HCT116 (cell line): ENCODE data around the gene ARHGAP10. TPM values are rescaled to one million over a fixed set of nuclear protein-coding genes. Genes with fewer than 3 reads are reported as not detected.

Experiments
- ATAC-seq: fragments of 200-7000 bp; cut with Tn5 transposase; 2 replicates; pipeline ENCODE4 v1.9.1; 2020; ENCODE audit warnings: mild to moderate bottlenecking, moderate library complexity
- BruUV-seq: library from RNA; stranded (reverse); fragments of 400-500 nt; replicated peaks from 2 replicates; lab custom pipeline; 2021; lab: Mats Ljungman, UMichigan
- CTCF ChIA-PET: fragments of 300-600 bp; sonication (Branson Sonifier 250); formaldehyde crosslinking; loops from one replicate; lab custom pipeline; 2021; ENCODE audit warnings: antibody characterized with exemption; lab: Charles Lee
- POLR2A ChIA-PET: fragments of 300-600, 350-600 bp; sonication (Branson Sonifier 250); formaldehyde crosslinking; loops from one replicate; lab custom pipeline; 2021; ENCODE audit warnings: antibody characterized with exemption; lab: Charles Lee
- RAD21 ChIA-PET, 2 experiments: fragments of 300-600 bp; sonication (Branson Sonifier 250); formaldehyde crosslinking; loops; one replicate each; lab custom pipeline; 2023; ENCODE audit warnings: low total read pairs in 2 of 2; ENCODE audit not compliant: uncharacterized antibody in 2 of 2, unreplicated experiment in 2 of 2, low non-redundant PET in 1 of 2; lab: Charles Lee
- DNase-seq: peaks from one replicate; pipeline ENCODE4 v3.0.0-alpha.2; 2010; ENCODE audit warnings: low read depth, low spot score
- H2AFZ ChIP-seq: fragments of 200-600 bp; shearing (Covaris generic), sonication (generic); 2 replicates; pipeline ENCODE4 v1.6.1; 2017; ENCODE audit warnings: low read depth, mixed run types, mixed read lengths, antibody characterized with exemption, low read length; ENCODE audit not compliant: poor library complexity, severe bottlenecking
- H3K27ac ChIP-seq: 2 replicates; pipeline ENCODE4 v1.5.1; 2012; ENCODE audit warnings: low read depth, low read length
- H3K27me3 ChIP-seq: fragments of 200-600 bp; sonication (generic); 2 replicates; pipeline ENCODE4 v1.6.1; 2016; ENCODE audit warnings: mixed run types, low read length, mixed read lengths; ENCODE audit not compliant: insufficient read depth
- H3K36me3 ChIP-seq, 2 experiments: fragments of 200-500 bp in 1 of 2; fragments of 200-600 bp in 1 of 2; sonication (Bioruptor generic) in 1 of 2; sonication (generic) in 1 of 2; 2 replicates each; pipeline versions ENCODE4 v1.5.1 to v1.6.1; 2014 to 2016; ENCODE audit warnings: low read length in 2 of 2, inconsistent platforms in 1 of 2, mixed read lengths in 1 of 2, mixed run types in 1 of 2; ENCODE audit not compliant: insufficient read depth in 2 of 2, control insufficient read depth in 1 of 2
- H3K4me1 ChIP-seq, 2 experiments: fragments of 200-600 bp in 1 of 2; sonication (generic) in 1 of 2; 2 replicates each; pipeline versions ENCODE4 v1.5.1 to v1.6.1; 2012 to 2017; ENCODE audit warnings: low read length in 2 of 2, inconsistent platforms in 1 of 2, mild to moderate bottlenecking in 1 of 2, mixed read lengths in 1 of 2, mixed run types in 1 of 2, moderate library complexity in 1 of 2; ENCODE audit not compliant: insufficient read depth in 2 of 2, control insufficient read depth in 1 of 2
- H3K4me2 ChIP-seq: fragments of 200-600 bp; sonication (generic); 2 replicates; pipeline ENCODE4 v1.6.1; 2017; ENCODE audit warnings: mixed run types, low read length, mixed read lengths
- H3K4me3 ChIP-seq, 2 experiments: fragments of 200-600 bp in 1 of 2; sonication (generic) in 1 of 2; replicated peaks in 1 of 2; 2 replicates each; pipeline ENCODE4 v1.5.1; 2011 to 2016; ENCODE audit warnings: low read length in 2 of 2, control low read depth in 1 of 2, low read depth in 1 of 2, mild to moderate bottlenecking in 1 of 2, mixed read lengths in 1 of 2, mixed run types in 1 of 2
- H3K79me2 ChIP-seq: fragments of 200-600 bp; sonication (generic); 2 replicates; pipeline ENCODE4 v1.6.1; 2017; ENCODE audit warnings: mild to moderate bottlenecking, mixed run types, low read length, moderate library complexity, mixed read lengths; ENCODE audit not compliant: insufficient read depth
- H3K9ac ChIP-seq: fragments of 200-600 bp; sonication (generic); 2 replicates; pipeline ENCODE4 v1.6.1; 2016; ENCODE audit warnings: low read length, mixed read lengths
- H3K9me2 ChIP-seq: fragments of 200-600 bp; sonication (generic), shearing (Covaris generic); 2 replicates; pipeline ENCODE4 v1.6.1; 2017; ENCODE audit warnings: mixed run types, mild to moderate bottlenecking, moderate library complexity; ENCODE audit not compliant: insufficient read depth
- H3K9me3 ChIP-seq, 2 experiments: fragments of 200-500 bp in 1 of 2; fragments of 200-600 bp in 1 of 2; sonication (Bioruptor generic) in 1 of 2; sonication (generic) in 1 of 2; 2 replicates each; pipeline ENCODE4 v1.6.1; 2014 to 2017; ENCODE audit warnings: low read length in 2 of 2, mixed read lengths in 2 of 2, inconsistent platforms in 1 of 2, low read depth in 1 of 2, mild to moderate bottlenecking in 1 of 2, mixed run types in 1 of 2, moderate library complexity in 1 of 2; ENCODE audit not compliant: control insufficient read depth in 1 of 2, insufficient read depth in 1 of 2
- H4K20me1 ChIP-seq: fragments of 200-600 bp; sonication (generic), shearing (Covaris generic); 2 replicates; pipeline ENCODE4 v1.6.1; 2017; ENCODE audit warnings: mixed run types, mild to moderate bottlenecking, moderate library complexity; ENCODE audit not compliant: insufficient read depth
- CEBPB ChIP-seq: IDR thresholded peaks from 2 replicates; pipeline ENCODE4 v1.6.1; 2012; ENCODE audit warnings: low read depth
- EZH2 ChIP-seq: fragments of 200-600 bp; sonication (generic); IDR thresholded peaks from 2 replicates; pipeline ENCODE4 v1.6.1; 2017; ENCODE audit warnings: antibody characterized with exemption, mixed run types
- EZH2phosphoT487 ChIP-seq: fragments of 200-600 bp; IDR thresholded peaks from 2 replicates; pipeline ENCODE4 v1.6.1; 2018; ENCODE audit warnings: antibody characterized with exemption, borderline replicate concordance
- POLR2AphosphoS5 ChIP-seq: IDR thresholded peaks from 2 replicates; pipeline ENCODE4 v1.6.1; 2011; ENCODE audit warnings: mild to moderate bottlenecking, low read depth, low read length, moderate library complexity
- SIN3A ChIP-seq: IDR thresholded peaks from 2 replicates; pipeline ENCODE4 v1.6.1; 2012; ENCODE audit warnings: low read depth
- SP1 ChIP-seq: IDR thresholded peaks from 2 replicates; pipeline ENCODE4 v1.6.1; 2012; ENCODE audit warnings: low read depth
- SRF ChIP-seq: IDR thresholded peaks from 2 replicates; pipeline ENCODE4 v1.6.1; 2012; ENCODE audit warnings: low read depth
- TCF7L2 ChIP-seq: IDR thresholded peaks from 2 replicates; pipeline ENCODE4 v1.7.0; 2011; ENCODE audit warnings: borderline replicate concordance, inconsistent platforms; ENCODE audit not compliant: insufficient read depth, insufficient read length; ENCODE audit errors: extremely low read depth
- YY1 ChIP-seq: IDR thresholded peaks from 2 replicates; pipeline ENCODE4 v1.6.1; 2011; ENCODE audit warnings: low read length, low read depth, moderate library complexity, mild to moderate bottlenecking; ENCODE audit not compliant: insufficient replicate concordance; ENCODE audit errors: extremely low read depth
- ZFX ChIP-seq: fragments of 450-650 bp; IDR thresholded peaks from 2 replicates; pipeline ENCODE4 v1.6.1; 2017
- intact Hi-C: fragments of 100-400 bp; cut with micrococcal nuclease; formaldehyde crosslinking; loops from 2 replicates; pipeline ENCODE4 v1.10.0; 2022
- total RNA-seq: library from RNA; stranded (reverse); gene quantifications from one replicate; pipeline ENCODE4 v1.2.1, GENCODE V29; 2021; ENCODE audit not compliant: unreplicated experiment
- TF ChIP-seq, protein P1 (sequence below): IDR thresholded peaks from 2 replicates; pipeline ENCODE4 v1.6.1; 2011; ENCODE audit warnings: mild to moderate bottlenecking, low read length, moderate library complexity; ENCODE audit not compliant: insufficient replicate concordance; ENCODE audit errors: extremely low read depth
- TF ChIP-seq, protein P2 (sequence below): IDR thresholded peaks from 2 replicates; pipeline ENCODE4 v1.6.1; 2012
- TF ChIP-seq, protein P3 (sequence below), 3 experiments: fragments of 200-600 bp in 1 of 3; sonication (generic) in 1 of 3; IDR thresholded peaks in 2 of 3; conservative IDR thresholded peaks in 1 of 3; 2 replicates each; pipeline ENCODE4 v1.5.1; 2012 to 2017; ENCODE audit warnings: low read depth in 2 of 3, low read length in 2 of 3, antibody characterized with exemption in 1 of 3, borderline replicate concordance in 1 of 3, control low read depth in 1 of 3, mild to moderate bottlenecking in 1 of 3, mixed read lengths in 1 of 3, mixed run types in 1 of 3, moderate library complexity in 1 of 3; ENCODE audit not compliant: insufficient read depth in 1 of 3
- TF ChIP-seq, protein P4 (sequence below): IDR thresholded peaks from 2 replicates; pipeline ENCODE4 v1.6.1; 2012; ENCODE audit warnings: low read depth

The ARHGAP10 gene
- total RNA-seq, 1 experiment from 2014 or later, result 24.7 TPM

DNA sequence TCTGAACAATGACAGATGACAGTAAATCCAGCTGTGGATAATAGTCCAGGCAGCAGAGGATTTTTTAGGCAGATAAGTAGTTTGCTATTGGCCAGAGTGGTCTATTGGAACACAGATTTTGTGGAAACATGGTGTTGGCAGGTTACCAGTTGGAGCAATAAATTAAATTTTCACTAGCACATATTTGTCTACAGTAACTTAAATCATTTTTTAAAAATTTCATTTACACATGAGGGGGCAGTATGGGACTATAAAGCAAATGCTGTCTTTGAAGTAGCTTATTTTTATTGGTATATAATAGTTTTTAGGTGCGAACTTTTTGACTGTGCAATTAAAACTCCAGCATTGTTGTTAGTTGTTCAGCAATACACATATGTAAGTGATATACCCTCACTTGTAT is 289.8 kb downstream of the ARHGAP10 start:
- Histone ChIP-seq H3K9me3 (no peaks in the 10 kb centered on the region), H3K79me2 (no peaks in the 10 kb centered on the region), H3K4me2 (no peak overlapping the region), H3K9me2 (no peaks in the 10 kb centered on the region), H3K4me3 (no peak overlapping the region), H3K4me1 (no peaks in the 10 kb centered on the region), H3K9ac (no peak overlapping the region), H4K20me1 (no peaks in the 10 kb centered on the region), H3K36me3 (no peaks in the 10 kb centered on the region), H3K27me3 (no peaks in the 10 kb centered on the region), H2AFZ (no peak overlapping the region), H3K27ac (no peak overlapping the region)
- ChIA-PET POLR2A (no interaction called here), CTCF (no interaction called here), RAD21 (no interaction called here)
- no TSS peak for BruUV-seq
- DNase-seq (no peak), ATAC-seq (no peak)
- no peak for TF ChIP-seq POLR2AphosphoS5
- TF ChIP-seq EZH2, result no peak
- TF ChIP-seq, protein P1, sequence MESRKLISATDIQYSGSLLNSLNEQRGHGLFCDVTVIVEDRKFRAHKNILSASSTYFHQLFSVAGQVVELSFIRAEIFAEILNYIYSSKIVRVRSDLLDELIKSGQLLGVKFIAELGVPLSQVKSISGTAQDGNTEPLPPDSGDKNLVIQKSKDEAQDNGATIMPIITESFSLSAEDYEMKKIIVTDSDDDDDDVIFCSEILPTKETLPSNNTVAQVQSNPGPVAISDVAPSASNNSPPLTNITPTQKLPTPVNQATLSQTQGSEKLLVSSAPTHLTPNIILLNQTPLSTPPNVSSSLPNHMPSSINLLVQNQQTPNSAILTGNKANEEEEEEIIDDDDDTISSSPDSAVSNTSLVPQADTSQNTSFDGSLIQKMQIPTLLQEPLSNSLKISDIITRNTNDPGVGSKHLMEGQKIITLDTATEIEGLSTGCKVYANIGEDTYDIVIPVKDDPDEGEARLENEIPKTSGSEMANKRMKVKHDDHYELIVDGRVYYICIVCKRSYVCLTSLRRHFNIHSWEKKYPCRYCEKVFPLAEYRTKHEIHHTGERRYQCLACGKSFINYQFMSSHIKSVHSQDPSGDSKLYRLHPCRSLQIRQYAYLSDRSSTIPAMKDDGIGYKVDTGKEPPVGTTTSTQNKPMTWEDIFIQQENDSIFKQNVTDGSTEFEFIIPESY, result no peak
- TF ChIP-seq SIN3A, result no peak
- TF ChIP-seq, protein P2, sequence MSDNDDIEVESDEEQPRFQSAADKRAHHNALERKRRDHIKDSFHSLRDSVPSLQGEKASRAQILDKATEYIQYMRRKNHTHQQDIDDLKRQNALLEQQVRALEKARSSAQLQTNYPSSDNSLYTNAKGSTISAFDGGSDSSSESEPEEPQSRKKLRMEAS, result no peak
- no peak for TF ChIP-seq EZH2phosphoT487
- TF ChIP-seq ZFX, result no peak
- no peak for TF ChIP-seq TCF7L2
- no peak for TF ChIP-seq YY1
- no peak for TF ChIP-seq CEBPB
- no peak for TF ChIP-seq SP1
- TF ChIP-seq, protein P3, sequence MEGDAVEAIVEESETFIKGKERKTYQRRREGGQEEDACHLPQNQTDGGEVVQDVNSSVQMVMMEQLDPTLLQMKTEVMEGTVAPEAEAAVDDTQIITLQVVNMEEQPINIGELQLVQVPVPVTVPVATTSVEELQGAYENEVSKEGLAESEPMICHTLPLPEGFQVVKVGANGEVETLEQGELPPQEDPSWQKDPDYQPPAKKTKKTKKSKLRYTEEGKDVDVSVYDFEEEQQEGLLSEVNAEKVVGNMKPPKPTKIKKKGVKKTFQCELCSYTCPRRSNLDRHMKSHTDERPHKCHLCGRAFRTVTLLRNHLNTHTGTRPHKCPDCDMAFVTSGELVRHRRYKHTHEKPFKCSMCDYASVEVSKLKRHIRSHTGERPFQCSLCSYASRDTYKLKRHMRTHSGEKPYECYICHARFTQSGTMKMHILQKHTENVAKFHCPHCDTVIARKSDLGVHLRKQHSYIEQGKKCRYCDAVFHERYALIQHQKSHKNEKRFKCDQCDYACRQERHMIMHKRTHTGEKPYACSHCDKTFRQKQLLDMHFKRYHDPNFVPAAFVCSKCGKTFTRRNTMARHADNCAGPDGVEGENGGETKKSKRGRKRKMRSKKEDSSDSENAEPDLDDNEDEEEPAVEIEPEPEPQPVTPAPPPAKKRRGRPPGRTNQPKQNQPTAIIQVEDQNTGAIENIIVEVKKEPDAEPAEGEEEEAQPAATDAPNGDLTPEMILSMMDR (IDR thresholded peaks at IDR 0.05 in 2 of 3, conservative IDR thresholded peaks at IDR 0.05 in 1 of 3; ENCODE audit: borderline replicate concordance in 1 of 3, insufficient read depth in 1 of 3, low read depth in 2 of 3, low read length in 2 of 3), result no peak
- TF ChIP-seq, protein P4, sequence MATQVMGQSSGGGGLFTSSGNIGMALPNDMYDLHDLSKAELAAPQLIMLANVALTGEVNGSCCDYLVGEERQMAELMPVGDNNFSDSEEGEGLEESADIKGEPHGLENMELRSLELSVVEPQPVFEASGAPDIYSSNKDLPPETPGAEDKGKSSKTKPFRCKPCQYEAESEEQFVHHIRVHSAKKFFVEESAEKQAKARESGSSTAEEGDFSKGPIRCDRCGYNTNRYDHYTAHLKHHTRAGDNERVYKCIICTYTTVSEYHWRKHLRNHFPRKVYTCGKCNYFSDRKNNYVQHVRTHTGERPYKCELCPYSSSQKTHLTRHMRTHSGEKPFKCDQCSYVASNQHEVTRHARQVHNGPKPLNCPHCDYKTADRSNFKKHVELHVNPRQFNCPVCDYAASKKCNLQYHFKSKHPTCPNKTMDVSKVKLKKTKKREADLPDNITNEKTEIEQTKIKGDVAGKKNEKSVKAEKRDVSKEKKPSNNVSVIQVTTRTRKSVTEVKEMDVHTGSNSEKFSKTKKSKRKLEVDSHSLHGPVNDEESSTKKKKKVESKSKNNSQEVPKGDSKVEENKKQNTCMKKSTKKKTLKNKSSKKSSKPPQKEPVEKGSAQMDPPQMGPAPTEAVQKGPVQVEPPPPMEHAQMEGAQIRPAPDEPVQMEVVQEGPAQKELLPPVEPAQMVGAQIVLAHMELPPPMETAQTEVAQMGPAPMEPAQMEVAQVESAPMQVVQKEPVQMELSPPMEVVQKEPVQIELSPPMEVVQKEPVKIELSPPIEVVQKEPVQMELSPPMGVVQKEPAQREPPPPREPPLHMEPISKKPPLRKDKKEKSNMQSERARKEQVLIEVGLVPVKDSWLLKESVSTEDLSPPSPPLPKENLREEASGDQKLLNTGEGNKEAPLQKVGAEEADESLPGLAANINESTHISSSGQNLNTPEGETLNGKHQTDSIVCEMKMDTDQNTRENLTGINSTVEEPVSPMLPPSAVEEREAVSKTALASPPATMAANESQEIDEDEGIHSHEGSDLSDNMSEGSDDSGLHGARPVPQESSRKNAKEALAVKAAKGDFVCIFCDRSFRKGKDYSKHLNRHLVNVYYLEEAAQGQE, result no peak
- no peak for TF ChIP-seq SRF
- intact Hi-C loops, result no loop called here
